ENCODE measurements around the gene CIRBP.
A peak's percentile ranks its signal among the peaks of the same experiment; 100 is the strongest.

Gene CIRBP

DNA sequence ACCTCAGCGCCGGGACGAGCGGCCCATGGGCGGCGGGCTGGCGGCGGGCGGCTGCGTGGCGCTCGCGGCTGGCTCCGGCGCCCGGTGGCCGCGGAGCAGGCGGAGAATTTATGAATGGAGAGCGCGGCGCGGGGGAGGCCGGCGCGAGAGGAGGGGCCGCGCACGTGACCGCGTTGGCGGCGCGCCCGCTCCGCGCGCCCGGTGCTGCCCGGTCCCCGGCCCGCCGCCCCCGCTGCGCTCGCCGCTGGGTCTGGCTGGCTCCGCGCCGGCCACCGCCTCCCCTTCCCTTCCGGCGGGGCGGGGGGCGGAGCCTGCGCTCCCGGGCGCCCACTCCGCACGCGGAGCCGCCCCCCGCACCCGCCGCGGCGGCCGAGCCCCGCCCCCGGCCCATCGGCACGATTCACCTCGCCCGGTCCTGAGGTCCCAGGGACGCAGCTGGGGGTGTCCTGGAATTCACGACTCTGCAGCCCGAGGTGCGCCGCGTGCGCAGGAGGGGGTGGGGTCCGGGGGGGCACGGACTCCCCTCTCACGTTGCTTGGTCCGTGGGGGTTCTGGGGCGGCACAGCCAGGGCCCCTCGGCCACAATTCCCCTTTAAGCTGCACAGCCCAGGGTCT, 31.3 kb upstream of the CIRBP start, which contains the start of gene CBARP:
TSS of gene CBARP (minus strand) at position 252 of the 615 bp plus-strand sequence. CDS start 1,905 bp downstream, outside the sequence.
- peak within 1 kb of the TSS; percentile 82 to 86 (median 86) for H3K4me3 Mint-ChIP-seq
- TF ChIP-seq, protein P1, sequence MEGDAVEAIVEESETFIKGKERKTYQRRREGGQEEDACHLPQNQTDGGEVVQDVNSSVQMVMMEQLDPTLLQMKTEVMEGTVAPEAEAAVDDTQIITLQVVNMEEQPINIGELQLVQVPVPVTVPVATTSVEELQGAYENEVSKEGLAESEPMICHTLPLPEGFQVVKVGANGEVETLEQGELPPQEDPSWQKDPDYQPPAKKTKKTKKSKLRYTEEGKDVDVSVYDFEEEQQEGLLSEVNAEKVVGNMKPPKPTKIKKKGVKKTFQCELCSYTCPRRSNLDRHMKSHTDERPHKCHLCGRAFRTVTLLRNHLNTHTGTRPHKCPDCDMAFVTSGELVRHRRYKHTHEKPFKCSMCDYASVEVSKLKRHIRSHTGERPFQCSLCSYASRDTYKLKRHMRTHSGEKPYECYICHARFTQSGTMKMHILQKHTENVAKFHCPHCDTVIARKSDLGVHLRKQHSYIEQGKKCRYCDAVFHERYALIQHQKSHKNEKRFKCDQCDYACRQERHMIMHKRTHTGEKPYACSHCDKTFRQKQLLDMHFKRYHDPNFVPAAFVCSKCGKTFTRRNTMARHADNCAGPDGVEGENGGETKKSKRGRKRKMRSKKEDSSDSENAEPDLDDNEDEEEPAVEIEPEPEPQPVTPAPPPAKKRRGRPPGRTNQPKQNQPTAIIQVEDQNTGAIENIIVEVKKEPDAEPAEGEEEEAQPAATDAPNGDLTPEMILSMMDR (IDR thresholded peaks at IDR 0.05; ENCODE audit: unreplicated experiment in 3 of 3): no peak
- H3K36me3 Mint-ChIP-seq (ENCODE audit: low read depth): no peaks in the 10 kb centered on the region
- H3K27me3 Mint-ChIP-seq (ENCODE audit: low read depth): no peaks in the 10 kb centered on the region
- H3K27ac Mint-ChIP-seq: peak within 1 kb of the TSS; percentile 46 to 77 (median 74)
- H3K9me3 Mint-ChIP-seq: no peaks in the 10 kb centered on the region
- peaks cover 15% of the 10 kb centered on the region for H3K4me1 Mint-ChIP-seq

DNA sequence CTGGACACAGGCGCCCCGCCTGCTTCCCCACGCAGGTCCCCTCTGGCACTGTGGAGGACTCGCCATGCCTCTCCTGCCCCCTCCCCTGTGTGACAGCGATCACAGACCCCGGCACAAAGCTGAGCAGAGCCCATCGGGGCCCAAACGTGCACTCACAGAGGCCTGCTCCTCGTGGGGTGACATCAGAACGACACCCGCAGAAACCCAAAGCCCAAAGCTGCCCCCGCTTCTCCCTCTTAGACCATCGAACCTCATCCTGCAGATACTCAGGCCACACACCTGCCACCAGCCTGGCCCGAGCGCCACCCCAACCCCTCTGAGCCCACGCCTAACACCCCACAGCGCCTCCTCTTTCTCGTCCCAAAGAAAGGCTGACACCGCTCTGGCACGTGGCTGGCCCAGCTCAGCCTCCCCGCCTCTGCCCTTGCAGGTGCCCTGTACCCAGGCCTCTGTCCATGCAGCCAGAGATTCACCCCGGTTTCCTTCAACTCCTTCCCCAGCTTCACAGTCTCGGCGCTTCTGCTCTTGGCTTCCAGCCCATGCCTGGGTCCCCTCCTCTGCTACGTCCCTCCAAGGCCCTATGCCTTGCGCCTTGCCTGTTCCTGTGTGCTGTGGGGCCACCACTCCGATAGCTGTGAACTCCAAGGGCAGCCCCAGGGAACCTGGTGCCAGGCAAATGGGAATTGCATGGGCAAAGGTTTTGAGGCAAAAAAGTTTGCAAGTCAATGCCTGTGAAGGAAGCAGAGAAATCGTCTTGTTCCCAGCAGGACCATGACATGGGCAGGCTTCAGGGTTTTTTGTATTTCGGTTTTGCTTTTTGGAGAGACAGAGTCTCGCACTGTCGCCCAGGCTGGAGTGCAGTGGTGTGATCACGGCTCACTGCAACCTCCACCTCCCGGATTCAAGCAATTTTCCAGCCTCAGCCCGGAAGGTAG, 30.5 kb upstream of the CIRBP start:
- peaks cover 20% of the 10 kb centered on the region for H3K4me1 Mint-ChIP-seq
- peak overlapping the region; percentile 82 to 86 (median 86) for H3K4me3 Mint-ChIP-seq
- H3K27me3 Mint-ChIP-seq (ENCODE audit: low read depth): no peaks in the 10 kb centered on the region
- TF ChIP-seq, protein P1 (IDR thresholded peaks at IDR 0.05; ENCODE audit: unreplicated experiment in 3 of 3): no peak
- no peaks in the 10 kb centered on the region for H3K9me3 Mint-ChIP-seq
- H3K27ac Mint-ChIP-seq: peak overlapping the region; percentile 46 to 77 (median 74)
- no peaks in the 10 kb centered on the region for H3K36me3 Mint-ChIP-seq (ENCODE audit: low read depth)

DNA sequence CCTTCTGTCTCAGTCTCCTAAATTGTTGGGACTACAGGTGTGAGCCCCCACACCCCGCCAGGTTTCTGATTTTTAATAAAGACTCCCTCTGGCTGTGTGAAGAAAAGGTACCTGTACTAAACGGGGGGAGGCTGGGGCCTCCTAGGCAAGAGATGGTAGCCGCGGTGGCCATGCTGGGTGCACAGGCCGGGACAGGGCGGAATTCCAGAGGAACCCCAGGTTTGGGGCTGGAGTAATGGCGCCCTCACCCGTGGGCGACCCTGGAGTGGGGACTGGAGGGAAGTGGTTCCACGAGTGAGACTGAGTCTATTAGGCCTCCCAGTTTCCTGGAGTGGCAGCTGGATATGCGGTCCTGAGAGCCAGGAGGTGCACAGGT, 29.7 kb upstream of the CIRBP start:
- TF ChIP-seq, protein P1 (IDR thresholded peaks at IDR 0.05; ENCODE audit: unreplicated experiment in 3 of 3): no peak
- Mint-ChIP-seq H3K9me3 (no peaks in the 10 kb centered on the region), H3K27me3 (ENCODE audit: low read depth) (no peaks in the 10 kb centered on the region), H3K27ac (peak overlapping the region; percentile 45 to 77 (median 74)), H3K4me1 (peaks cover 21% of the 10 kb centered on the region), H3K4me3 (peak overlapping the region; percentile 82 to 86 (median 86)), H3K36me3 (ENCODE audit: low read depth) (no peaks in the 10 kb centered on the region)

DNA sequence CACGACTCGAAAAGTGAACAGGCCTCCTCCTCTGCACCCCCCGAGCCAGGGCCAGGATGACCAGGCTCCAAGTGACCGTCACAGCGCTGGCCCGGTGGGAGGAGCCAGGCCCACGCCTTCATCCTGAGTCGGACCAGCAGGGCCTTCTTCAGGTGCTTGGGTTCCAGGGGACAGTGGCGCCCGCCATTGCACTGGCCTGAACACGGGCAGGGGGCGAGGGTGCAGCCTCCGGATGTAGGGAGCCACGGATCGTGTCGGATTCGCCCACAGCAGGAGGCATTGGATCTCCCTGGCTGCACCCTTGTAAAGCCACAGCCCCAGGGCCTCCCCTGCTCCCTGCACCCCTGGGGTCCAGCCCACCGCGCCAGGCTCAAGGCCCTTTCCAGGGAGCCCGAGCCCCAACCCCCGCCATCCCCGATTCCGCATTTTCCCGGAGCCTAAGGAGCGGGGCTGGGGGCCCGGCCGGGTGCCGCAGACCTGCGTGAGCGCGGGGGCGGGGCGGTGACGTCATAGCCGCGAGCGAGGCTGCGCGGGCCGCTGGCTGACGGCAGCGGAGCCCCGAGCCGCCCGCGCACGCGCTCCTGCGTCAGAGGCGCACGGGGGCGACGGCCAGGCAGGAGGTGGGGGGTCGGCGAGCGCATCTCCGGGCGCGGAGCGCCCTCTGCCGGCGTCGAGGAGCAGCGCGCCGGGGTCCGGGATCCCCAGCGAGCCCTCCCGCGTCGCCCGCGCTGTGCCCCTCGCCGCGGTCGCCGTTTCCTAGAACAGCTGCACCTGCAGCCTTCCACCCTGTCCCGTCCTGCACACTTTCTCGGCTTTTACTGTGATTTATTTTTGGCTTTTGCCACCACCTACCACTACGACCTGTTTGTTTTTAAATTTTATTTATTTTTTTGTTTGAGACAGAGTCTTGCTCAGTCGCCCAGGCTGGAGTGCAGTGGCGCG, 29.1 kb upstream of the CIRBP start:
- Mint-ChIP-seq H3K9me3 (no peaks in the 10 kb centered on the region), H3K4me3 (peak overlapping the region; percentile 82 to 89 (median 86)), H3K27me3 (ENCODE audit: low read depth) (no peaks in the 10 kb centered on the region), H3K27ac (no peak overlapping the region), H3K36me3 (ENCODE audit: low read depth) (no peaks in the 10 kb centered on the region), H3K4me1 (peaks cover 25% of the 10 kb centered on the region)
- TF ChIP-seq, protein P1 (IDR thresholded peaks at IDR 0.05; ENCODE audit: unreplicated experiment in 3 of 3): peak; percentile 92 to 98 (median 94)

DNA sequence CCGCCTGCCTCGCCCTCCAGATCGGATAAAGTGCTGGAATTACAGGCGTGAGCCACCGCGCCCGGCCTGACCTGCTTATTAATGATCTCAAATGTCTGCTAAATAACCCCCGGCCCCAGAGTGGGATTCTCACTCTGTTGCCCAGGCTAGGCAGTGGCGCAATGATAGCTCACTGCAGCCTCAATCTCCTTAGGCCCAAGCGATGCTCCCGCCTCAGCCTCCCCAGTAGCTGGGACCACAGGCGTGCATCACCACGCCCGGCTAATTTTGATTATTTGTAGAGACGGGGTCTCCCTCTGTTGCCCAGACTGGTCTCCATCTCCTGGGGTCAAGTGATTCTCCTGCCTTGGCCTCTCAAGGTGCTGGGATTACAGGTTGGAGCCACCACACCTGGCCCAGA, 28.2 kb upstream of the CIRBP start:
- H3K9me3 Mint-ChIP-seq: no peaks in the 10 kb centered on the region
- TF ChIP-seq, protein P1 (IDR thresholded peaks at IDR 0.05; ENCODE audit: unreplicated experiment in 3 of 3): no peak
- H3K27me3 Mint-ChIP-seq (ENCODE audit: low read depth): no peaks in the 10 kb centered on the region
- H3K4me1 Mint-ChIP-seq: peaks cover 25% of the 10 kb centered on the region
- peak overlapping the region; percentile 82 to 85 (median 85) for H3K27ac Mint-ChIP-seq
- peak overlapping the region; percentile 82 to 89 (median 84) for H3K4me3 Mint-ChIP-seq
- H3K36me3 Mint-ChIP-seq (ENCODE audit: low read depth): no peaks in the 10 kb centered on the region
